Activated naive CD4-positive, alpha-beta T cell treated with anti-CD3 and anti-CD28 coated beads for 36 hours (primary cell): ENCODE results near the gene CSAD. TPM values are rescaled to one million over a fixed set of nuclear protein-coding genes. Genes with fewer than 3 reads are reported as not detected.
A peak's percentile ranks its signal among the peaks of the same experiment; 100 is the strongest.

ENCODE experiments used
- CTCF ChIA-PET: fragments of 350-600 bp; sonication (Branson Sonifier 250); formaldehyde crosslinking; loops from one replicate; lab custom pipeline; 2021; ENCODE audit warnings: antibody characterized with exemption; lab: Charles Lee
- DNase-seq: peaks from one replicate; pipeline ENCODE4 v3.0.0-alpha.2; 2020
- H3K27ac Mint-ChIP-seq: one replicate; pipeline ENCODE4 v1.8.0; 2021; ENCODE audit warnings: mild to moderate bottlenecking, mixed read lengths
- H3K27me3 Mint-ChIP-seq: one replicate; pipeline ENCODE4 v1.8.0; 2021; ENCODE audit warnings: low read depth, mixed read lengths
- H3K36me3 Mint-ChIP-seq: one replicate; pipeline ENCODE4 v1.8.0; 2021; ENCODE audit warnings: low read depth, mixed read lengths
- H3K4me1 Mint-ChIP-seq: one replicate; pipeline ENCODE4 v1.8.0; 2021; ENCODE audit warnings: low read depth, mixed read lengths
- H3K4me3 Mint-ChIP-seq: one replicate; pipeline ENCODE4 v1.8.0; 2021; ENCODE audit warnings: mild to moderate bottlenecking, moderate library complexity, mixed read lengths
- H3K9me3 Mint-ChIP-seq: one replicate; pipeline ENCODE4 v1.8.0; 2021; ENCODE audit warnings: mixed read lengths
- intact Hi-C: fragments of 100-400 bp; cut with micrococcal nuclease; formaldehyde crosslinking; loops from one replicate; pipeline ENCODE4 v1.15.1; 2023
- total RNA-seq, 2 experiments: library from RNA; stranded (reverse); gene quantifications; one replicate each; pipeline ENCODE4 v1.2.3, GENCODE V29; 2021

Gene CSAD
- total RNA-seq, 2 experiments from 2014 or later, result 31.5 to 32.3 TPM

DNA sequence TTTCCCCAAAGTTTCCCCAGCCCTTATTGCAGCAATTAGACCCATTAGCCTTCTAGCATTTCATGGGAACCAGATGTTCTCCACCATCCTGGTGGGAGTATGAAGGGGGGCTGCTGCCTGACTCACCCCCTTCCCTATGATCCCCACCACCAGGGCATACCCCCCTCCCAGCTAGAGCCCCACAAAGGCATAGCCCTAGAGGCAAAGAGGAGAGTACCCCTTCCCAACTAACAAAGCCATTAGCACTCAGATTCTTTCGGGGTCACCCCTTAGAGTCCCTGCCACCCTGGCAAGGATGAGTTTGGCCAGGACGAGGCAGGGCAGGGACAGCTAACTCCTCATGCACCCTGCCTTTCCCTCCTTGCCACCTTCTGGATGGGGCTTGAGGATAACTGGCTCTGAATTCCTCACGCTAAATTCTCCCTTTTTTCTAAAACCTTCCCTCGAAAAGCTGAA is 42.1 kb upstream of the CSAD start:
- DNase-seq, result no peak

DNA sequence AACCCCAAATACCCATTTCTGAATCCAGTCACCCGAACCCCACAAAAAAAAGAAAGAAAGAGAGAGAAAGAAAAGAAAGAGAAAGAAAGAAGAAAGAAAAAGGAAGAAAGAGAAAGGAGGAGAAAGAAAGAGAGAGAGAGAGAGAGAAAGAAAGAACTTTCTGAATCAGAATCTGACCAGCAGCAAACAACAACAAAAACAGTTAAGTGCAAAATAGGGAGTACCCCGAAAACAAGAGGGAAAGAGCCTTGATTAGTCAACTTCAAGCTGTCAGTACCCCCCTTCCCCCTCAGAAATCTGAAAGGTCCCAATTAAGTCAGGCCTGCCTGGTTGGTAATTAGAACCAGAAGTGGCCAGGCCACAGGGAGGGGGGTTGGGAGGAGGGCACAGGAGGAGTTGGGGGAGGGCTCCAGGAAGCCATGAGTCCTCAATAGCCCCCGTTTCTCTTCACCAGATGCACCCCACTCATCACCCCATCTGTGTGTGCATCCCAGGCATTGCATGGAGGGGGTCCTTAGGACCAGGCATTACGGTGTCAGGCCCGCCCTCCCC is 41.5 kb upstream of the CSAD start:
- no peaks in the 10 kb centered on the region for H3K36me3 Mint-ChIP-seq
- H3K27me3 Mint-ChIP-seq, result no peaks in the 10 kb centered on the region
- H3K4me1 Mint-ChIP-seq, result peaks cover 64% of the 10 kb centered on the region
- CTCF ChIA-PET, result interaction anchor here (2.1 kb wide), 1 partner anchor 8 kb away, joined by 11 read pairs; no protein-coding TSS in a partner anchor
- peak overlapping the region; percentile 57 for H3K27ac Mint-ChIP-seq
- DNase-seq, result no peak
- no peaks in the 10 kb centered on the region for H3K9me3 Mint-ChIP-seq
- peak overlapping the region; percentile 60 for H3K4me3 Mint-ChIP-seq
- intact Hi-C loops, result loop anchor here (5.0 kb wide), 2 partner anchors 200 to 505 kb away; partner anchors contain the start of genes AMHR2 and CALCOCO1

More for the DNA sequence above, 42.1 kb upstream of the CSAD start:
- H3K9me3 Mint-ChIP-seq, result no peaks in the 10 kb centered on the region
- CTCF ChIA-PET, result interaction anchor here (1.1 to 2.1 kb wide), 2 partner anchors 9 to 99 kb away, joined by 6 to 11 read pairs; partner anchors contain the start of gene AAAS
- peak overlapping the region; percentile 22 for H3K4me3 Mint-ChIP-seq
- intact Hi-C loops, result loop anchor here (1.0 to 5.0 kb wide), 3 partner anchors 9 to 504 kb away; partner anchors contain the start of genes AMHR2, CALCOCO1 and RARG
- no peaks in the 10 kb centered on the region for H3K36me3 Mint-ChIP-seq
- H3K4me1 Mint-ChIP-seq, result peaks cover 60% of the 10 kb centered on the region
- H3K27ac Mint-ChIP-seq, result peak overlapping the region; percentile 26
- no peaks in the 10 kb centered on the region for H3K27me3 Mint-ChIP-seq

DNA sequence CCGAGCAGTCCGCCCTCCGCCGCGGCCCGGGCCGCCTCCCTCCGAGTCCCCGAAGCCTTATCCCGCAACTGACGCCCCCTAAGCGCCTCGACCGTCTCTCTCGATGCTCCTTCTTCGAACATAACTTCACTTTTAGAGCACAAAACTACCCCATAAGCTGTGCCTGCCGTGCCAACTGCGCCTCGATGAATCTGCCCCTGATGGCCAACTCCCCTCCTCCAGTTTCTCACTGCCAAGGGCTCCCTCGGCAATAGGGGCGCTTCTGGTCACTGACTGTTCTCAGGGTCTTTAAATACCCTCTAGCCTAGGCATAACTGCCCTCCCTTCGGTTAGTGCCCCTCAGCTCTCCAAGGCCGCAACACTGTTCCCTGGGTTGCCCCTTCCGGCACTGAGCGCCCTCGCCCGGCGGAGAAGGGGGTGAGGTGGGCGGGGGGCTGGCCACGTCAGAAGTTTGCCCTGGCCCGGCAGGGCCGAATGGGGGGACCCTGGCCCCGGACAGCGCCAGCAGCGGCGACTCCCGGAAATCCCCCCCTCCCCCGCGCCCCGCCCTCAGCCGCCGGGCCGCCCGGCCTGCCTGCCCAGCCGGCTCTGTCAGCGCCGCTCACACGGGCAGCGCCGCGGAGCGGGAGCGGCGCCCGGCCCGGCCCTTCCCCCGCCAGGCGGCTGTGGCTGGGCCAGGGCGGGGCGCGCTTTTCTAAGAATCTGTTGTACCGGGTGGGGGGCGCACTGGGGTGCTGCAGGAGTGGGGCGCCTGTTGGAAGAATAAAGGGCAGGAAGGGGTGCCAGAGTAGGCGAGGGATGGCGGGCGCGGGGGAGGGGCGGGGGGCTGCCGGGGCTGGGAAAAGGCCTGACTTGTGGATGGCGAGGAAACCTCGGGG is 40.7 kb upstream of the CSAD start:
- peak overlapping the region; percentile 90 for H3K4me3 Mint-ChIP-seq
- CTCF ChIA-PET, result interaction anchor here (1.1 to 3.4 kb wide), 4 partner anchors 10 to 155 kb away, joined by 3 to 12 read pairs (median 7); no protein-coding TSS in a partner anchor
- H3K9me3 Mint-ChIP-seq, result no peaks in the 10 kb centered on the region
- no peaks in the 10 kb centered on the region for H3K36me3 Mint-ChIP-seq
- intact Hi-C loops, result loop anchor here (1.0 to 5.0 kb wide), 5 partner anchors 15 to 506 kb away; partner anchors contain the start of genes AMHR2, CALCOCO1, CSAD and PRR13
- H3K27me3 Mint-ChIP-seq, result no peaks in the 10 kb centered on the region
- H3K27ac Mint-ChIP-seq, result peak overlapping the region; percentile 92
- peak; percentile 47 for DNase-seq
- H3K4me1 Mint-ChIP-seq, result peaks cover 68% of the 10 kb centered on the region

DNA sequence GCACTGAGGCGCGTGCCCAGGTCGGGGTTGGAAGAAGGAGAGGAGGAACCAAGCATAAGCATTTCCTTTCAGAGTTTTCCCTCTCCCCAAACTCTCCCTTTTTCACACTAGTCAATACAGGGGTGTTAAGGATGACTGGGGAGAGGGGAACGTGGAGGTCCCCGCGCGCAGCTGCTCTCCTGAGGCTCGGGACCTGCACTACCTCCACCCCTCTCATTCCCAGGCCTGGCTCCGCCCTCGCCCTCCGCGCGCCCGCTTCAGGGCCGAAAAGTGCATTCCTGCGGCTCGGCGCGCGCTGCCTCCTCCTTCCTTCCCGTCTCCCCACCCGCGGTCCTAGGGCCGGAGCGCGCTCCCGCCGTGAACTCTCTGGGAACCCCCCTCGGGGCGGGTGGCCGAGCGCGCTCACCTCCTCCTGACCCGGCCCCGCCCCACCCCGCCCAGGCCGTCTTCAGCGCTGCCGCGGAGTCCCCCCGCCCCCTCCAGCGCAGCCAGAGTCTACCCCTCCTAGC is 40.0 kb upstream of the CSAD start:
- H3K9me3 Mint-ChIP-seq, result no peaks in the 10 kb centered on the region
- H3K4me1 Mint-ChIP-seq, result peaks cover 72% of the 10 kb centered on the region
- H3K27me3 Mint-ChIP-seq, result no peaks in the 10 kb centered on the region

DNA sequence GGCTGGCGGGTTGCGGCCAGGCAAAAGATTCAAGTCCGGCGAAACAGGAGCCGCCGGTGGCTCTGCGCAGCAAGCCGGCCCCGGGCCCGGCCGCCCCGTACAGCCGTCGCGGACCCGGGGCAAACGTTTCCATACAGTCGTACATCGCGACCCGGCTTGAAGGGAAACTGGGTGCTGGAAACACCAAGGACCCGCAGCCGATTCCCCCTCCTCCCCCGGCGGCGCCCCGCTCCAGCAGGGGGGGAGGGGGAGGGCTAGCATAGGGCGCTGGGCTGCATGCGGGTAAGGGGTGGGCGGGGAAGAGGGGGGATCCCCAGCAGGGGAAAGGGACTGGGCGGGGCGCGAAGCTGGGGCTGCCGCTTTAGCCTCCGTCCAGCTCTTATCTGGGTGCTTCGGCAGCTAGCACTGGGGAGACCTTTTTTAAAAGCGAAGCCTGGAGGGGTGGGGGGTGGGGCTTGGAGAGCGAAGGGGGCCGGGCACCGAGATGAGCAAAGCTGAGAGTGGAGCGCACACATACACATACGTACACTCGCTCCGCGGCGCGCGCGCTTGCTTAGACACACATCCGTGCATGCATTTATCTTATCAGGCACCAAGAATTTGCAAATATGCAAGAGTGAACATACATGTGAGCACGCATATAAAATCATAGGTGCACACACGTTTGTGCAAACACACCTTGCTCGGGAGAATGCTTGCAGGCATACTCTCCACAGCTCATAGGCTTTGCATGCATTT is 39.4 kb upstream of the CSAD start:
- CTCF ChIA-PET, result interaction anchor here (0.7 to 3.4 kb wide), 11 partner anchors 9 to 107 kb away, joined by 3 to 13 read pairs (median 4); partner anchors contain the start of genes AAAS and CSAD
- peak; percentile 81 for DNase-seq
- Mint-ChIP-seq H3K9me3 (no peaks in the 10 kb centered on the region), H3K27ac (peak overlapping the region; percentile 81), H3K4me3 (peak overlapping the region; percentile 90), H3K4me1 (peaks cover 68% of the 10 kb centered on the region), H3K36me3 (no peaks in the 10 kb centered on the region), H3K27me3 (no peaks in the 10 kb centered on the region)
- intact Hi-C loops, result loop anchor here (1.0 to 5.0 kb wide), 7 partner anchors 17 to 507 kb away; partner anchors contain the start of genes AMHR2, CALCOCO1, ESPL1 and PFDN5

More for the DNA sequence above, 40.0 kb upstream of the CSAD start:
- Mint-ChIP-seq H3K27ac (peak overlapping the region; percentile 92), H3K4me3 (peak overlapping the region; percentile 90), H3K36me3 (no peaks in the 10 kb centered on the region)
- intact Hi-C loops, result loop anchor here (1.0 to 5.0 kb wide), 8 partner anchors 16 to 507 kb away; partner anchors contain the start of genes AMHR2, CALCOCO1, CSAD and ESPL1
- DNase-seq, result peak; percentile 80
- CTCF ChIA-PET, result interaction anchor here (1.1 to 3.4 kb wide), 7 partner anchors 10 to 155 kb away, joined by 3 to 13 read pairs (median 4); partner anchors contain the start of gene AAAS

DNA sequence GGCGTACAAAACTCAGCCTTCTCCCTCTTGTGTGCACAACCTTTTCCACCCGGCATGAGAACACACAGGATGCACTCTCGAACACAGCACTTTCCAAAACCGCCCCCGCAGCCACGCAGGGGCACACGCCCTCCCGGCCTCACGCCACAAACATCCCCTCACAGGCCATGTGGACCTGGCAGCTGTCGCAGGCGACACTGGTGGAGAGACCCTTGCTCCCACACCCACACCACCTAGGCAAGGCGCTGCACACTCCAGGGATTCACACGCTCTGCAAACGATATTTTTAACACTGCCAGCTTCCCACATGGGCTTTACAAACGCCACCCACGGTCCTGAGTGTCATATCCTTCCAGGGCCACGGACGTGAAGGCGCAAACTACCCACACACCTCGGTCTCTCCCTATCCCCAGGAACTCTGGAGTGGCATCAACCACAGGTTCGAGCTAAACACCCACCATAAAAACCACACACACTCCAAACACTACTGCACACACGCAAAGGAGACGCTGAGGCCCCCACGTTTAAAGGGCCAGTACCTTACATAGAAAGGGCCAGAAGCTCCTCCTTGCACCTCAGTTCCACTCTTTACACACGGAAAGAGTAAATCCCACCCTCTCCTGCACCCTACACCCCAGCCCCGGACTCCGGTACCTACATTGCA is 38.7 kb upstream of the CSAD start:
- Mint-ChIP-seq H3K27me3 (no peaks in the 10 kb centered on the region), H3K9me3 (no peaks in the 10 kb centered on the region), H3K27ac (peak overlapping the region; percentile 81), H3K36me3 (no peaks in the 10 kb centered on the region), H3K4me3 (peak overlapping the region; percentile 90), H3K4me1 (peaks cover 61% of the 10 kb centered on the region)
- peak; percentile 61 for DNase-seq
- CTCF ChIA-PET, result interaction anchor here (0.7 to 3.4 kb wide), 11 partner anchors 8 to 126 kb away, joined by 3 to 13 read pairs (median 5); partner anchors contain the start of genes AAAS and CSAD
- intact Hi-C loops, result no loop called here

DNA sequence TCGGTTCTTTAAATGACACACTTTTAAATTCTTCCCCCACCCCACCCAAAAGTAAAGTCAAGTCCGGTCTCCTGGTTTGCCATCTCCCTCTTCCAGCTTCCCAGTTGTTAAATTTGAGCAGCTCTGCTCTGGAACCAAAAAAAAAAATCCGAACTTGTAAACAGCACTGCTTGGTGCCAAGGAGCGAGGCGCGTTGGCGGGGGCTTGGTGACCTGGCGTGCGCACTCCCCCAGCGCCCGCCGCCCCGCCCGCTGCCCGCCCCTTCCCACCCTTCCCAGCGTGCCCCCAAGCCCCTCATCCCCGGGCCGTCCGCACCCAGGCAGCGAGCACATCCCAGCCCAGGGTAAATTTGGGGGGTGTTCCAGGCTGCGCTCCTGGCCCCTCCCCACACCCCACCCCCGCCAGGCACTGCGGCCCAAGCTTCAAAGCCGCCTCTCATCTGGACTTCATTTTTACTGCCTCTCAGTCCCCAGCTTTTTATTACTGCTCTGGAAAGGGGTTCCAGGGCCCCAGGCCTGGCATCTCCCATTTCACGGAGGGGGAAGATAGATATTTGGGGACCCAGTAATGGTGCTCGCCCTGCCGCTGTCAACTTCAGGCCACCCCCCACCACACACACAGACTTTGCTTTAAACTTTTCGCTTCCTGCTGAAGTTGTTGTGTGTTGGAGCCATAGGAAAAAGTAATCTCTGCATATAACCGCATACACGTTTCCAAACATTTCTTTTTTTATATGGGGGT is 38.0 kb upstream of the CSAD start:
- H3K4me1 Mint-ChIP-seq, result peaks cover 55% of the 10 kb centered on the region
- no peaks in the 10 kb centered on the region for H3K27me3 Mint-ChIP-seq
- DNase-seq, result no peak
- CTCF ChIA-PET, result interaction anchor here (1.2 to 11.3 kb wide), 13 partner anchors 10 to 126 kb away, joined by 3 to 178 read pairs (median 11); partner anchors contain the start of genes AAAS, CSAD and ESPL1
- peak overlapping the region; percentile 90 for H3K4me3 Mint-ChIP-seq
- peak overlapping the region; percentile 81 for H3K27ac Mint-ChIP-seq
- no peaks in the 10 kb centered on the region for H3K9me3 Mint-ChIP-seq
- intact Hi-C loops, result no loop called here
- H3K36me3 Mint-ChIP-seq, result no peaks in the 10 kb centered on the region

DNA sequence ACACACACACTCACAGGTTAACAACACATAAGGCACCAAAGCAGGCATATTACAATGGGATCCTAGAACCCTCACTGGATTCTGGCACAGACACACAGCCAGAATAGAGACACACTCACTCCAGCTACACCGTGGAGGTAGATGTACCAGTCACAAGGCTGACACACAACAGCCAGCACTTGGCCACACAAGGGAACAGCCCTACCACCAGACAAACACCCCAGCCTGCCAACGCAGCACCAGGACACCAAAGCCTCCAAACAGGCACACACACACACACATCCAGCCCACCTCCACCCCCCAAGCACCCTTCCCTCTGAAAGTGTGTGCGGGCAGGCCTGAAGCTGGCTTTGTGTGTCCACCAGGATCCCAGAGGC is 37.2 kb upstream of the CSAD start:
- no peaks in the 10 kb centered on the region for H3K27me3 Mint-ChIP-seq
- H3K4me1 Mint-ChIP-seq, result peaks cover 54% of the 10 kb centered on the region
- H3K36me3 Mint-ChIP-seq, result no peaks in the 10 kb centered on the region
- peak overlapping the region; percentile 90 for H3K4me3 Mint-ChIP-seq
- CTCF ChIA-PET, result interaction anchor here (0.7 to 11.3 kb wide), 12 partner anchors 9 to 134 kb away, joined by 3 to 178 read pairs (median 6); partner anchors contain the start of genes AAAS and ESPL1
- no peaks in the 10 kb centered on the region for H3K9me3 Mint-ChIP-seq
- intact Hi-C loops, result no loop called here
- DNase-seq, result no peak
- peak overlapping the region; percentile 32 for H3K27ac Mint-ChIP-seq

DNA sequence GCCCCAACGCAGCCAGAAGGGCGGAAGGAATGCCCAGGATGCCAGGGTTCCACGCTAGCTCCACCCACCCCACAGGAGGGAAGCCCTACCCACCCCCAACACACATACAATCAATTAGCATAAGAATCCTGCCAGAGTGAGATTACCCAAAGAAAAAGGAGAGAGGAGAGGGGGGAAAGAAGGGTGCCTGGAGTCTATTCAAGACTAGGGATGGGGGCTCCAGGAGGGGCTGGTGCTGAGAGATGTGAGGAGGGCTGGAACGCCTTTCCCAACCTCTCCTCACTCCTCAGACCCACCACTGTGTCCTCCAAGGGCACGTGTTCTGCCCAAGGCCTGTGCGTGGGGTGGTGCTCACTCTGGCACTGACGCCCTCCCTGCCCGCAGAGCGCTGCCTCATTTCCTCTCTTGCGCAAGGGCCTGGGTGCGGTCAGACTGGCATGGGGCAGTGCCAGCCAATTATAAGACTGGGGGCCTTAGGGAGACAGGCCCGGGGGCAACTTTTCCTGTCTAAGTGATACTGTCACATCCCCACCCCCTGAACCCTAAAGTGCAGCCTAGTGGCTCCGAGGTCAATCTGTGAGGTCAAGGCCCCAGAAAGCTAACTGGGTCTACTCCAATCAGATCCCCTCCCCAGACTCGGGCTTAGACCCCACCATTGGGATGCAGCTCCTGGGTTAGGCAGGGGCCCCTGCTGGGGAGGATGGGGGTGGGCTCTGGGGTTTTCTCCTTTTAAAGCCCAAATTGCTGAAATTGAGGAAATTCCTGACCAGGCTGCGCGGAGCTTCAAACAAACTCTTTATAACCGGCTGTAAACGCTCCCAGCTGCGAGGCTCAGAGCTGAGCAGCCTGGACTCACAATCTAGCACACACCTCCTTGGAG is 36.6 kb upstream of the CSAD start:
- CTCF ChIA-PET, result interaction anchor here (0.7 to 11.3 kb wide), 12 partner anchors 9 to 135 kb away, joined by 3 to 178 read pairs (median 5); partner anchors contain the start of genes AAAS, ESPL1 and MYG1
- Mint-ChIP-seq H3K9me3 (no peaks in the 10 kb centered on the region), H3K4me3 (peak overlapping the region; percentile 90), H3K4me1 (peaks cover 48% of the 10 kb centered on the region), H3K36me3 (no peaks in the 10 kb centered on the region), H3K27ac (peak overlapping the region; percentile 32), H3K27me3 (no peaks in the 10 kb centered on the region)
- DNase-seq, result peak; percentile 64
- intact Hi-C loops, result no loop called here
